Occipital lobe (tissue), 2 donors: ENCODE data around the gene KIRREL1. TPM values are rescaled to one million over a fixed set of nuclear protein-coding genes. Genes with fewer than 3 reads are reported as not detected.

Experiments
- DNase-seq: peaks from one replicate; lab custom pipeline; 2025; lab: John Stamatoyannopoulos, UW
- total RNA-seq: library from RNA; depleted of rRNA; stranded (reverse); fragments of >200 nt; gene quantifications from one replicate; pipeline ENCODE4 v1.2.3, GENCODE V29; 2014

KIRREL1 gene
- total RNA-seq, 1 donor from 2014 or later, result 20.6 TPM

GRCh38 chr1:158071138-158071537, 77.7 kb downstream of the KIRREL1 start:
- peak; percentile 22 for DNase-seq

GRCh38 chr1:158075078-158075477, 81.6 kb downstream of the KIRREL1 start:
- DNase-seq, result no peak

GRCh38 chr1:158076441-158076840, 83.0 kb downstream of the KIRREL1 start:
- DNase-seq, result no peak

GRCh38 chr1:158077411-158078256, 84.2 kb downstream of the KIRREL1 start:
- no peak for DNase-seq

- DNase-seq, result no peak
These were observed 85.2 kb downstream of the KIRREL1 start for GRCh38 chr1:158078569-158079080.

GRCh38 chr1:158080066-158080465, 86.6 kb downstream of the KIRREL1 start:
- DNase-seq, result no peak

- DNase-seq, result no peak
These were observed 90.9 kb downstream of the KIRREL1 start for GRCh38 chr1:158084336-158084735.

- no peak for DNase-seq
These were observed 91.3 kb downstream of the KIRREL1 start for GRCh38 chr1:158084747-158085146.

- no peak for DNase-seq
These were observed 94.0 kb downstream of the KIRREL1 start for GRCh38 chr1:158087320-158087927.

GRCh38 chr1:158089476-158089875, 96.0 kb downstream of the KIRREL1 start:
- DNase-seq, result no peak

- no peak for DNase-seq
These were observed 96.6 kb downstream of the KIRREL1 start for GRCh38 chr1:158089925-158090637.

GRCh38 chr1:158093376-158093775, 99.9 kb downstream of the KIRREL1 start:
- DNase-seq, result no peak

- no peak for DNase-seq
These were observed 101.1 kb downstream of the KIRREL1 start for GRCh38 chr1:158094571-158094970.

- DNase-seq, result no peak
These were observed 102.4 kb downstream of the KIRREL1 start for GRCh38 chr1:158095737-158096335.

GRCh38 chr1:158098256-158098655, 104.8 kb downstream of the KIRREL1 start:
- no peak for DNase-seq

GRCh38 chr1:158099185-158099584, 105.7 kb downstream of the KIRREL1 start:
- DNase-seq, result no peak

- no peak for DNase-seq
These were observed 107.1 kb downstream of the KIRREL1 start for GRCh38 chr1:158100498-158100897.

- no peak for DNase-seq
These were observed 108.0 kb downstream of the KIRREL1 start for GRCh38 chr1:158101455-158101854.

- DNase-seq, result no peak
These were observed 108.5 kb downstream of the KIRREL1 start for GRCh38 chr1:158101927-158102326.

- no peak for DNase-seq
These were observed 109.6 kb downstream of the KIRREL1 start for GRCh38 chr1:158102881-158103674.
